ENCODE data around the gene CCL14. TPM values are rescaled to one million over a fixed set of nuclear protein-coding genes. Genes with fewer than 3 reads are reported as not detected.
A peak's percentile ranks its signal among the peaks of the same experiment; 100 is the strongest.

Gene CCL14
- total and polyA plus RNA-seq, 2 of the 13 experiments (the other 11 are each of a cell fraction or from before 2014, with no cell fraction given), result 1.1 to 1.7 TPM

DNA sequence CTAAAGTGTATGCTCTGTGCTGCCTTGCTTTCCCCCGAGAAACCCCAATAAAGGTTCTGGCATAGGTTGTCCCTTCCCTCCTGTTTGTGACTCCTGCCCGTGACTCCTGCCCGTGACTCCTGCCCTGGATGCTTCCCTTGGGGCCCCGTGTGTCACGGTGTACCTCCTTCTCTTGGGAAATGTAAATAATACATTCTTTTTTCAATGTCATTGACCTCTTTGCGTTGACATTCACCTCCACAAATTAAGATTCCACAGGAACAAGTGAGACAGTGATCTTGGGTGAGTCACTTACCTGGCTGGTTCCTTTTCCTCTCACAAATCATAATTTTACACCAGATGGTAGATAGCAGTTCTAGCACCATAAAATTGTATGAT lies 14.2 kb upstream of the CCL14 start (continued):
- TF ChIP-seq, protein P1, sequence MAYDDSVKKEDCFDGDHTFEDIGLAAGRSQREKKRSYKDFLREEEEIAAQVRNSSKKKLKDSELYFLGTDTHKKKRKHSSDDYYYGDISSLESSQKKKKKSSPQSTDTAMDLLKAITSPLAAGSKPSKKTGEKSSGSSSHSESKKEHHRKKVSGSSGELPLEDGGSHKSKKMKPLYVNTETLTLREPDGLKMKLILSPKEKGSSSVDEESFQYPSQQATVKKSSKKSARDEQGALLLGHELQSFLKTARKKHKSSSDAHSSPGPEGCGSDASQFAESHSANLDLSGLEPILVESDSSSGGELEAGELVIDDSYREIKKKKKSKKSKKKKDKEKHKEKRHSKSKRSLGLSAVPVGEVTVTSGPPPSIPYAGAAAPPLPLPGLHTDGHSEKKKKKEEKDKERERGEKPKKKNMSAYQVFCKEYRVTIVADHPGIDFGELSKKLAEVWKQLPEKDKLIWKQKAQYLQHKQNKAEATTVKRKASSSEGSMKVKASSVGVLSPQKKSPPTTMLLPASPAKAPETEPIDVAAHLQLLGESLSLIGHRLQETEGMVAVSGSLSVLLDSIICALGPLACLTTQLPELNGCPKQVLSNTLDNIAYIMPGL (CRISPR knock-in tag; IDR thresholded peaks at IDR 0.05; ENCODE audit: borderline replicate concordance in 1 of 2, low read depth in 1 of 2), result 0 out of 4 replicates have a peak, but pooled peaks of 1 of the 2 experiments have one; percentile 8
- TF ChIP-seq MAF1 (CRISPR knock-in tag; IDR thresholded peaks at IDR 0.05; ENCODE audit: borderline replicate concordance), result no peak
- no peak for TF ChIP-seq IRX3 (CRISPR knock-in tag; IDR thresholded peaks at IDR 0.05; ENCODE audit: borderline replicate concordance, low read depth)
- TF ChIP-seq ZIK1 (CRISPR knock-in tag; IDR thresholded peaks at IDR 0.05; ENCODE audit: borderline replicate concordance, low read depth), result no peak
- no peak for TF ChIP-seq HNRNPL (IDR thresholded peaks at IDR 0.05; ENCODE audit: low read depth, low read length)
- TF ChIP-seq ZKSCAN1 (IDR thresholded peaks at IDR 0.05; ENCODE audit: low read length), result no peak
- TF ChIP-seq TBX3 (IDR thresholded peaks at IDR 0.05; ENCODE audit: borderline replicate concordance), result no peak
- TF ChIP-seq HNRNPLL (IDR thresholded peaks at IDR 0.05; ENCODE audit: low read depth, low read length, poor library complexity, severe bottlenecking), result no peak
- no peak for TF ChIP-seq ELF3 (CRISPR knock-in tag; IDR thresholded peaks at IDR 0.05)
- TF ChIP-seq ZC3H4 (CRISPR knock-in tag; IDR thresholded peaks at IDR 0.05; ENCODE audit: borderline replicate concordance), result no peak
- TF ChIP-seq, protein P2, sequence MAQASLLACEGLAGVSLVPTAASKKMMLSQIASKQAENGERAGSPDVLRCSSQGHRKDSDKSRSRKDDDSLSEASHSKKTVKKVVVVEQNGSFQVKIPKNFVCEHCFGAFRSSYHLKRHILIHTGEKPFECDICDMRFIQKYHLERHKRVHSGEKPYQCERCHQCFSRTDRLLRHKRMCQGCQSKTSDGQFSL (CRISPR knock-in tag; IDR thresholded peaks at IDR 0.05), result no peak
- TF ChIP-seq RBFOX2 (IDR thresholded peaks at IDR 0.05; ENCODE audit: low read depth, low read length), result no peak
- no peak for TF ChIP-seq SYNCRIP (IDR thresholded peaks at IDR 0.05; ENCODE audit: insufficient read depth, low read depth, low read length)
- no peak for TF ChIP-seq ADNP (CRISPR knock-in tag; IDR thresholded peaks at IDR 0.05)
- TF ChIP-seq RFX3 (CRISPR knock-in tag; IDR thresholded peaks at IDR 0.05), result no peak
- no peak for TF ChIP-seq SNAPC2 (CRISPR knock-in tag; IDR thresholded peaks at IDR 0.05)
- no peak for TF ChIP-seq ZNF605 (CRISPR knock-in tag; IDR thresholded peaks at IDR 0.05)
- no peak for TF ChIP-seq ZNF446 (CRISPR knock-in tag; IDR thresholded peaks at IDR 0.05)
- peak; percentile 62; the same call in 1 of the 2 replicates for TF ChIP-seq CREM (IDR thresholded peaks at IDR 0.05)
- no peak for TF ChIP-seq CREM (CRISPR knock-in tag; IDR thresholded peaks at IDR 0.05)
- TF ChIP-seq, protein P3, sequence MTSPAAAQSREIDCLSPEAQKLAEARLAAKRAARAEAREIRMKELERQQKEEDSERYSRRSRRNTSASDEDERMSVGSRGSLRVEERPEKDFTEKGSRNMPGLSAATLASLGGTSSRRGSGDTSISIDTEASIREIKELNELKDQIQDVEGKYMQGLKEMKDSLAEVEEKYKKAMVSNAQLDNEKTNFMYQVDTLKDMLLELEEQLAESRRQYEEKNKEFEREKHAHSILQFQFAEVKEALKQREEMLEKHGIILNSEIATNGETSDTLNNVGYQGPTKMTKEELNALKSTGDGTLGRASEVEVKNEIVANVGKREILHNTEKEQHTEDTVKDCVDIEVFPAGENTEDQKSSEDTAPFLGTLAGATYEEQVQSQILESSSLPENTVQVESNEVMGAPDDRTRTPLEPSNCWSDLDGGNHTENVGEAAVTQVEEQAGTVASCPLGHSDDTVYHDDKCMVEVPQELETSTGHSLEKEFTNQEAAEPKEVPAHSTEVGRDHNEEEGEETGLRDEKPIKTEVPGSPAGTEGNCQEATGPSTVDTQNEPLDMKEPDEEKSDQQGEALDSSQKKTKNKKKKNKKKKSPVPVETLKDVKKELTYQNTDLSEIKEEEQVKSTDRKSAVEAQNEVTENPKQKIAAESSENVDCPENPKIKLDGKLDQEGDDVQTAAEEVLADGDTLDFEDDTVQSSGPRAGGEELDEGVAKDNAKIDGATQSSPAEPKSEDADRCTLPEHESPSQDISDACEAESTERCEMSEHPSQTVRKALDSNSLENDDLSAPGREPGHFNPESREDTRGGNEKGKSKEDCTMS (CRISPR knock-in tag; conservative IDR thresholded peaks at IDR 0.05), result no peak
- TF ChIP-seq ZNF101 (CRISPR knock-in tag; IDR thresholded peaks at IDR 0.05; ENCODE audit: borderline replicate concordance, low read depth), result no peak
- TF ChIP-seq GABPA (IDR thresholded peaks at IDR 0.05; ENCODE audit: low read depth, low read length), result no peak
- TF ChIP-seq GABPA (CRISPR knock-in tag; IDR thresholded peaks at IDR 0.05; ENCODE audit: low read depth), result no peak; the same call in 1 of the 2 replicates
- no peak for TF ChIP-seq MTF1 (CRISPR knock-in tag; IDR thresholded peaks at IDR 0.05)
- no peak for TF ChIP-seq ZNF383 (CRISPR knock-in tag; IDR thresholded peaks at IDR 0.05; ENCODE audit: borderline replicate concordance)
- no peak for TF ChIP-seq ZNF530 (CRISPR knock-in tag; IDR thresholded peaks at IDR 0.05; ENCODE audit: low read depth)
- no peak for TF ChIP-seq RORA (CRISPR knock-in tag; IDR thresholded peaks at IDR 0.05)
- peak; percentile 24; the same call in 1 of the 2 replicates for TF ChIP-seq DPF2 (CRISPR knock-in tag; IDR thresholded peaks at IDR 0.05; ENCODE audit: borderline replicate concordance, low read depth)
